GM19468 (cell line): ENCODE data around the gene ALX3.

Experiments used
- ATAC-seq: cut with Tn5 transposase; IDR thresholded peaks from one replicate; pipeline ENCODE4 v1.9.1; 2021; ENCODE audit warnings: mild to moderate bottlenecking, moderate library complexity, moderate number of reproducible peaks; ENCODE audit not compliant: unreplicated experiment; ENCODE audit errors: extremely low read depth

Gene ALX3

GRCh38 chr1:110067893-110068645, 2.4 kb downstream of the ALX3 start:
- no peak for ATAC-seq

- no peak for ATAC-seq
Measured at GRCh38 chr1:110067479-110067892, 3.0 kb downstream of the ALX3 start.

GRCh38 chr1:110065841-110066240, 4.6 kb downstream of the ALX3 start:
- no peak for ATAC-seq

- ATAC-seq = no peak
Measured at GRCh38 chr1:110064576-110065337, 5.7 kb downstream of the ALX3 start.

GRCh38 chr1:110063781-110064180, 6.7 kb downstream of the ALX3 start:
- no peak for ATAC-seq

GRCh38 chr1:110062612-110063011, 7.9 kb downstream of the ALX3 start:
- no peak for ATAC-seq

- ATAC-seq = no peak
Measured at GRCh38 chr1:110061341-110061740, 9.1 kb downstream of the ALX3 start.

- no peak for ATAC-seq
Measured at GRCh38 chr1:110060662-110061060, 9.8 kb downstream of the ALX3 start.

- no peak for ATAC-seq
Measured at GRCh38 chr1:110060034-110060661, 10.3 kb downstream of the ALX3 start.

- ATAC-seq = no peak
Measured at GRCh38 chr1:110059133-110059863, 11.2 kb downstream of the ALX3 start.

GRCh38 chr1:110058591-110058990, 11.9 kb downstream of the ALX3 start:
- ATAC-seq = no peak

- no peak for ATAC-seq
Measured at GRCh38 chr1:110057963-110058518, 12.4 kb downstream of the ALX3 start.

GRCh38 chr1:110056776-110057175, 13.7 kb downstream of the ALX3 start:
- ATAC-seq = no peak

- ATAC-seq = no peak
Measured at GRCh38 chr1:110056285-110056683, 14.2 kb downstream of the ALX3 start.

- no peak for ATAC-seq
Measured at GRCh38 chr1:110055493-110056284, 14.8 kb downstream of the ALX3 start.

GRCh38 chr1:110053552-110054428, 16.7 kb downstream of the ALX3 start:
- no peak for ATAC-seq

- no peak for ATAC-seq
Measured at GRCh38 chr1:110051262-110051648, 19.2 kb downstream of the ALX3 start.

- ATAC-seq = no peak
Measured at GRCh38 chr1:110050602-110051261, 19.7 kb downstream of the ALX3 start.
